ENCODE measurements around the gene LRRC25.

GRCh38 chr19:18418483-18419194 lies 21.2 kb upstream of the LRRC25 start:
- TF ChIP-seq POLR2A (IDR thresholded peaks at IDR 0.05; ENCODE audit: low read depth, low read length) (no peak), CTCF (conservative IDR thresholded peaks at IDR 0.05; ENCODE audit: low read depth, low read length) (no peak), RCOR1 (IDR thresholded peaks at IDR 0.05; ENCODE audit: insufficient replicate concordance, low read length) (no peak), BHLHE40 (IDR thresholded peaks at IDR 0.05; ENCODE audit: low read depth, low read length) (no peak), USF2 (IDR thresholded peaks at IDR 0.05; ENCODE audit: low read depth, low read length) (no peak), RAD21 (IDR thresholded peaks at IDR 0.05; ENCODE audit: low read length) (no peak), CEBPB (IDR thresholded peaks at IDR 0.05; ENCODE audit: low read depth, low read length) (no peak), FOS (IDR thresholded peaks at IDR 0.05; ENCODE audit: low read depth, low read length) (no peak), CHD1 (IDR thresholded peaks at IDR 0.05; ENCODE audit: low read depth, low read length) (no peak), MXI1 (IDR thresholded peaks at IDR 0.05; ENCODE audit: borderline replicate concordance, low read depth, low read length) (no peak), SMC3 (IDR thresholded peaks at IDR 0.05; ENCODE audit: low read depth, low read length) (no peak), MAFK (IDR thresholded peaks at IDR 0.05; ENCODE audit: low read depth, low read length) (no peak), MAZ (IDR thresholded peaks at IDR 0.05; ENCODE audit: borderline replicate concordance, low read depth, low read length) (no peak)
- TF ChIP-seq, protein P1, sequence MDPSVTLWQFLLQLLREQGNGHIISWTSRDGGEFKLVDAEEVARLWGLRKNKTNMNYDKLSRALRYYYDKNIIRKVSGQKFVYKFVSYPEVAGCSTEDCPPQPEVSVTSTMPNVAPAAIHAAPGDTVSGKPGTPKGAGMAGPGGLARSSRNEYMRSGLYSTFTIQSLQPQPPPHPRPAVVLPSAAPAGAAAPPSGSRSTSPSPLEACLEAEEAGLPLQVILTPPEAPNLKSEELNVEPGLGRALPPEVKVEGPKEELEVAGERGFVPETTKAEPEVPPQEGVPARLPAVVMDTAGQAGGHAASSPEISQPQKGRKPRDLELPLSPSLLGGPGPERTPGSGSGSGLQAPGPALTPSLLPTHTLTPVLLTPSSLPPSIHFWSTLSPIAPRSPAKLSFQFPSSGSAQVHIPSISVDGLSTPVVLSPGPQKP (IDR thresholded peaks at IDR 0.05; ENCODE audit: borderline replicate concordance, low read depth, low read length): no peak
